GM18951 (cell line): Measurements from ENCODE around the gene TEN1.

Experiments
- POLR2A ChIP-seq: IDR thresholded peaks from 4 replicates; pipeline ENCODE4 v1.6.1; 2011; ENCODE audit warnings: mild to moderate bottlenecking; ENCODE audit not compliant: insufficient read length, insufficient read depth; ENCODE audit errors: extremely low read depth
- in situ Hi-C: fragments of 300-500 bp; cut with MboI; formaldehyde crosslinking; loops from one replicate; pipeline ENCODE4 v1.12.0; 2022; ENCODE audit warnings: low sequenced_read_pairs, mixed read lengths, inconsistent platforms; ENCODE audit not compliant: unreplicated experiment

Gene TEN1

DNA sequence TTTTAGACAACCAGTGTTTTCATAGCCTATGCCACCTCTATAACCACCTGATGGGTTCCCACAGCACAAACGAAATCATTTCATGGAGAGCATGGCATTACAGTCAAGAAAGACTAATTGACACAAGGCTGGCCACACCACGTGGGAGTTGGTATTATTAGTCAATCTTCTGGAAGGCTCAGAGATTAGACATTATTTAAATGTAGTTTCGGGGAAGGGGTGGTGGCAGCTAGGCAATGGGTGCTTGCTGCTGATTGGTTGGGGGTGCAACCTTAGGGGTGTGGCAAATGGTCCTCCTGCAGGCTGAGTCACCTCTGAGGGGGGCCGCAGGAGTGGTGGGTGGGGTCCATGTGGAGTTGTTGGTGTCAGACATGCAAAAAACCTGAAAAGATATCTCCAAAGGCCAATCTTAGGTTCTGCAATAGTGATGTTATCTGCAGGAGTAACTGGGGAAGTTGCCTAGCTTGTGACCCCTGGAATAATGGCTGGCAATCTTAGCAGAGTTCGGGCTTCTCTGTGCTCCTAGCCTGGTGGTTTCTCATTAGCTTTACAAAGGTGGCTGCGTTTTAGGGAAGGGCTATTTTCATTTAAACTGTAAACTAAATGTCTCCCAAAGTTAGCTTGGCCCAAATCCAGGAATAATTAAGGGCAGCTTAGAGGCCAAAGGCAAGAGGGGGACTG is 4.6 kb downstream of the TEN1 start:
- in situ Hi-C loops: no loop called here
- TF ChIP-seq POLR2A: no peak

DNA sequence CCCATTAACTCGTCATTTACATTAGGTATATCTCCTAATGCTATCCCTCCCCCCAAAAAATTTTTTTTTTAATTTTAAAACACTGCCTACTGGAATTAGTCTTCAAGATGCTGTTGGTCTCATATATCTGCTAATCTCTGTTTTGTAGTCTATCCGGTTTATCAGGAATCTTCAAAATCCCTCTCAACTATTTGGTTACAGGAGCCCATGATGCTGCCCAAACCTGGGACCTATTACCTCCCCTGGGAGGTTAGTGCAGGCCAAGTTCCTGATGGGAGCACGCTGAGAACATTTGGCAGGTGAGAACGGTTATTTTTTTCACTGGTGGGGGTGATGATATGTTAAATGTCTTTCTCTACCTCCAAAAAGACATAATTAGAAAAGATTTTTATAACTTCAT is 6.9 kb downstream of the TEN1 start:
- in situ Hi-C loops: no loop called here
- TF ChIP-seq POLR2A: no peak

GRCh38 chr17:75987041-75987440 is 8.0 kb downstream of the TEN1 start:
- in situ Hi-C loops: no loop called here
- no peak for TF ChIP-seq POLR2A

GRCh38 chr17:75991396-75991795 is 12.4 kb downstream of the TEN1 start:
- in situ Hi-C loops: no loop called here
- TF ChIP-seq POLR2A: no peak

GRCh38 chr17:75994802-75995370 is 15.8 kb downstream of the TEN1 start:
- TF ChIP-seq POLR2A: no peak
- in situ Hi-C loops: no loop called here

- in situ Hi-C loops: no loop called here
- no peak for TF ChIP-seq POLR2A
Measured at GRCh38 chr17:75995385-75995925, 16.4 kb downstream of the TEN1 start.

DNA sequence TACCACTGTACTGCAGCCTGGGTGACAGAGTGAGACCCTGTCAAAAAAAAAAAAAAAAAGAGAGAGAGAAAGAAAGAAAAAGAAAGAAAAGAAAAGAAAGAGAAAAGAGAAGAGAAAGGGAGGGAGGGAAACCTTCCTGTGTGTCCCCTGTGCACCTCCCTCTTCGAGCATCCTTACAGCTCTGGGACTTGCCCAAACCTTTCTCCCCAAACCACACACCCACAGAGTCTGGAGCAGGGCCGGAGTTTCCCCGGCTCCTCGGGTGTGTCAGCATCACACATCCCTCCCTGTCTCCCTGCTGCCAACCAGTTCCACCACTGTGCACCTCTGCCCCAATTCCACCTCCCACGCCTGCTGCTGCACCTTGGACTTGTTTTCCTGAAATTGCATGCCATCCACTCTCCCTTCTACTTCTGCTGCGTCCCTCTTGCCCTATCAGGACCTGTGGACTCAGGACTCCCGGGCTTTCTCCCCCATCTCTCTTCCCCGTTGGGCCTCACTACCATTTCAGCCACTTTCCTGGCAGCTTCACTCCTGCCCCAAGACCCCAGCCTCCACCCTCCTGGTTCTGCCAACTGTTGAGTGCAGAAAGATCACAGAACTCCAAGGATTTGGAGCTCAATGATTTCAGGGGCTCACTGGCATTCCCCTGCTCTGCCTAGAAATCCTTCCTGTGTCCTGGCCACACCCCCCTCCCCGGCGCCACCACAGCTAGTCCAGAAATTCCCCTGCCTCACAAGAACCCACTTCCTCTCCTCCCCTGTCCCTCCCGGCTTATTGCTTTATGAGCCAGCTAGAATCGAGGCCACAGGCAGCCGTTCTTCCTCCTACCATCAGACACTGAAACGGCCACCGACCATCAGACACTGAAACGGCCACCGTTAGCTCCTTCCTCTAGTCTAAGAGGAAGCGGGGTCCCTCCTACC is 17.9 kb downstream of the TEN1 start:
- TF ChIP-seq POLR2A: peak; percentile 18
- in situ Hi-C loops: no loop called here

DNA sequence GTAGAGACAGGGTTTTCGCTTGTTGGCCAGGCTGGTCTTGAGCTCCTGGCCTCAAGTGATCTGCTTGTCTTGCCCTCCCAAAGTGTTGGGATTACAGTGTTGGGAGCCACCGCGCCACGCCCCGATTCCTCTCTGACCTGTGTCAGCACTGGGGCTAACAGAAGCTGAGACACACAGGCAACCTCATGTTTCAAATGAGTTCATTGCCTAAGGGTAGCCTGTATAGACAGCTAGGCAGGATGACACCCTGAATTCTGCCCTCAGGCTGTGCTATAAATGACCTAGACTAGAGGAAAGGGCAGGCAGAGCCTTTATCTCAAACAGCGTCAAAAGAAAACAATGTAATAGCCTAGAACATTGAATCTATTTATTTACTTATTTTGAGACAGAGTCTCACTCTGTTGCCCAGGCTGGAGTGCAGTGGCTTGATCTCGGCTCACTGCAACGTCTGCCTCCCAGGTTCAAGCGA is 19.3 kb downstream of the TEN1 start:
- in situ Hi-C loops: no loop called here

GRCh38 chr17:76000016-76000754 is 21.1 kb downstream of the TEN1 start:
- in situ Hi-C loops: loop anchor here (10.0 kb wide), 1 partner anchor 85 kb away; no protein-coding TSS in a partner anchor
- no peak for TF ChIP-seq POLR2A

More for the DNA sequence above, 19.3 kb downstream of the TEN1 start:
- no peak for TF ChIP-seq POLR2A

- TF ChIP-seq POLR2A: no peak
- in situ Hi-C loops: loop anchor here (10.0 kb wide), 1 partner anchor 86 kb away; no protein-coding TSS in a partner anchor
Measured at GRCh38 chr17:76000755-76001521, 21.9 kb downstream of the TEN1 start, which contains the start of gene CDK3. Gene CDK3 (plus strand): TSS chr17:76000855. CDS start chr17:76001426, 571 bp downstream.

DNA sequence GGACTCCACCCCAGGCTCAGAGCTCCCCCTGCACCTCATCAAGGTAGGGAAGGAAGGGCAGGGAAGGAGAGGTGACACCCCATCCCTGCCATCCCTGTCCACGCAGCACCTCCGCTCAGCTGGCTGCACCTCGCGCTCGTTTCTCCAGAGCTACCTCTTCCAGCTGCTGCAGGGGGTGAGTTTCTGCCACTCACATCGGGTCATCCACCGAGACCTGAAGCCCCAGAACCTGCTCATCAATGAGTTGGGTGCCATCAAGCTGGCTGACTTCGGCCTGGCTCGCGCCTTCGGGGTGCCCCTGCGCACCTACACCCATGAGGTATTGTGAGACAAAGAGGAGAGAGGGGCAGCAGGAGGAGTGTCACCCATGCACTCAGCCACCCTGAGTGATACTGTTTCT is 23.1 kb downstream of the TEN1 start:
- in situ Hi-C loops: loop anchor here (10.0 kb wide), 1 partner anchor 87 kb away; no protein-coding TSS in a partner anchor
- TF ChIP-seq POLR2A: no peak
